Adrenal gland (tissue), 12 donors: Measurements from ENCODE around the gene HPSE2. TPM values are rescaled to one million over a fixed set of nuclear protein-coding genes. Genes with fewer than 3 reads are reported as not detected.

Experiments
- DNase-seq, 7 donors: peaks; one replicate each; pipeline ENCODE4 v3.0.0-alpha.2; 2019 to 2020
- H3K27ac ChIP-seq, 5 donors: fragments of 200-600 bp; sonication (generic) in 4 of 5; 1 replicate in 3 of 5; 2 replicates in 2 of 5; pipeline versions ENCODE4 v1.5.1 to v1.8.0; 2016 to 2020; ENCODE audit warnings: mild to moderate bottlenecking in 1 of 5
- H3K27me3 ChIP-seq: fragments of 200-600 bp; 2 replicates; pipeline ENCODE4 v1.8.0; 2021
- H3K36me3 ChIP-seq, 2 donors: fragments of 200-600 bp; replicated peaks in 1 of 2; 1 replicate in 1 of 2; 2 replicates in 1 of 2; pipeline versions ENCODE4 v1.5.1 to v1.8.0; 2018 to 2022
- H3K4me1 ChIP-seq, 2 donors: fragments of 200-600 bp; replicated peaks in 1 of 2; 1 replicate in 1 of 2; 2 replicates in 1 of 2; pipeline versions ENCODE4 v1.5.1 to v1.8.0; 2018 to 2021
- H3K4me3 ChIP-seq, 4 donors: fragments of 200-600 bp; sonication (generic) in 3 of 4; one replicate each; pipeline ENCODE4 v1.5.1; 2016 to 2018
- H3K9me3 ChIP-seq, 3 donors: fragments of 200-600 bp; sonication (generic) in 1 of 3; replicated peaks in 1 of 3; 1 replicate in 2 of 3; 2 replicates in 1 of 3; pipeline versions ENCODE4 v1.5.1 to v1.8.0; 2016 to 2021
- POLR2A ChIP-seq, 2 donors: fragments of 450-650 bp; IDR thresholded peaks; one replicate each; pipeline ENCODE4 v1.6.1; 2017; ENCODE audit warnings: antibody characterized with exemption in 2 of 2, mild to moderate bottlenecking in 2 of 2, moderate library complexity in 1 of 2
- WGBS, 4 donors: extraction: QIAGEN DNeasy Blood & Tissue Kit in 2 of 4; methylation state at CpG; one replicate each; pipeline versions ENCODE4 v1.1.5 to v1.1.7; 2013 to 2017; 5-methylcytosine and 5-hydroxymethylcytosine counted together
- intact Hi-C, 2 donors: fragments of 100-400 bp; cut with DNase I; formaldehyde crosslinking; loops; one replicate each; pipeline versions ENCODE4 v1.14.1 to v1.15.0; 2022 to 2023
- polyA plus RNA-seq, 3 donors: library from polyadenylated mRNA; stranded (reverse); fragments of 200-250 nt in 2 of 3; fragments of 350-450 nt in 1 of 3; fragmentation: Illumina TruSeq in 1 of 3; extraction: RNeasy Lipid Tissue Mini Kit (QIAGEN cat#74804) in 1 of 3; gene quantifications; one replicate each; pipeline ENCODE4 v1.2.3, GENCODE V29; 2013 to 2014
- total RNA-seq, 9 donors: library from RNA; depleted of rRNA in 4 of 9; stranded (reverse); fragments of >200 nt in 4 of 9; fragments of 120-200 nt in 1 of 9; fragmentation: NEBNext Ultra II Directional in 1 of 9; extraction: Animal tissue kit (Norgen Biotek cat#: 25700) in 1 of 9; gene quantifications; one replicate each; pipeline versions ENCODE4 v1.1.0 to v1.2.4, GENCODE V29; 2013 to 2023
- TF ChIP-seq, protein P1 (sequence below), 6 experiments: fragments of 450-650 bp in 4 of 6; fragments of 200-600 bp in 2 of 6; sonication (generic) in 1 of 6; IDR thresholded peaks; 1 replicate in 5 of 6; 2 replicates in 1 of 6; pipeline versions ENCODE4 v1.5.1 to v1.8.0; 2016 to 2021; ENCODE audit warnings: antibody characterized with exemption in 6 of 6, mild to moderate bottlenecking in 2 of 6, moderate library complexity in 1 of 6
- donor health status: healthy with polysubstance abuse.
- donor health status: Bipolar disorder and iron deficiency.
- donor health status: DM: yes; HTN: yes; CAD: no.
- donor health status: DM: no; HTN: no; CAD: no.
- donor health status: DM: no; HTN: no; CAD: no.
- donor health status: DM: yes; HTN: yes; CAD: no.

Gene HPSE2
- total and polyA plus RNA-seq, 12 donors, result under 0.01 to 0.16 (median 0.10) TPM; not detected in 9

DNA sequence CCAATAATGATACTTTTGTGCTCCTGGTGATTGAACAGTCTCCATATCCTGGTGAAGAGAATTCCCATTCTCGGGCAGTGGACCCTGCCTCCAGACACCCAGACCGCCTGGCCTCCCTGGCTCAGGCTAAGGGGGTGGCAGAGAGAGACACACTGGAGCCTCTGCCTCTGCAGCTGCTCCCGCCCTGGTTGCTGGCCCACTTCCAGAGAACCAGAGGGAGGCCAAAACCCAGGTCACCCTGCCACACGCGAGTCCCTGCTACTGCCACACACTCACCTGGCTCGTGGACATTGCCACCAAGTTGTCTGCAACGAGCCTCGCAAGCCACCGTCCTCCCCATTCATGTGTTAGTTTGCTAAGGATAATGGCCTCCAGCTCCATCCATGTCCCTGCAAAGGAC lies 221.8 kb downstream of the HPSE2 start:
- 81 to 85% (median 82%) methylated on average over 7 to 9 of the region's 9 CpGs for WGBS, 4 donors
- TF ChIP-seq, protein P1, sequence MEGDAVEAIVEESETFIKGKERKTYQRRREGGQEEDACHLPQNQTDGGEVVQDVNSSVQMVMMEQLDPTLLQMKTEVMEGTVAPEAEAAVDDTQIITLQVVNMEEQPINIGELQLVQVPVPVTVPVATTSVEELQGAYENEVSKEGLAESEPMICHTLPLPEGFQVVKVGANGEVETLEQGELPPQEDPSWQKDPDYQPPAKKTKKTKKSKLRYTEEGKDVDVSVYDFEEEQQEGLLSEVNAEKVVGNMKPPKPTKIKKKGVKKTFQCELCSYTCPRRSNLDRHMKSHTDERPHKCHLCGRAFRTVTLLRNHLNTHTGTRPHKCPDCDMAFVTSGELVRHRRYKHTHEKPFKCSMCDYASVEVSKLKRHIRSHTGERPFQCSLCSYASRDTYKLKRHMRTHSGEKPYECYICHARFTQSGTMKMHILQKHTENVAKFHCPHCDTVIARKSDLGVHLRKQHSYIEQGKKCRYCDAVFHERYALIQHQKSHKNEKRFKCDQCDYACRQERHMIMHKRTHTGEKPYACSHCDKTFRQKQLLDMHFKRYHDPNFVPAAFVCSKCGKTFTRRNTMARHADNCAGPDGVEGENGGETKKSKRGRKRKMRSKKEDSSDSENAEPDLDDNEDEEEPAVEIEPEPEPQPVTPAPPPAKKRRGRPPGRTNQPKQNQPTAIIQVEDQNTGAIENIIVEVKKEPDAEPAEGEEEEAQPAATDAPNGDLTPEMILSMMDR (IDR thresholded peaks at IDR 0.05), result no peak
- no peak for TF ChIP-seq POLR2A (IDR thresholded peaks at IDR 0.05)
- no peak for DNase-seq
- intact Hi-C loops, result no loop called here
- H3K36me3 ChIP-seq, result no peaks in the 10 kb centered on the region
- H3K4me1 ChIP-seq, result no peaks in the 10 kb centered on the region
- no peaks in the 10 kb centered on the region for H3K9me3 ChIP-seq
- no peak overlapping the region for H3K4me3 ChIP-seq
- H3K27ac ChIP-seq, result no peak overlapping the region
- H3K27me3 ChIP-seq, result no peaks in the 10 kb centered on the region

DNA sequence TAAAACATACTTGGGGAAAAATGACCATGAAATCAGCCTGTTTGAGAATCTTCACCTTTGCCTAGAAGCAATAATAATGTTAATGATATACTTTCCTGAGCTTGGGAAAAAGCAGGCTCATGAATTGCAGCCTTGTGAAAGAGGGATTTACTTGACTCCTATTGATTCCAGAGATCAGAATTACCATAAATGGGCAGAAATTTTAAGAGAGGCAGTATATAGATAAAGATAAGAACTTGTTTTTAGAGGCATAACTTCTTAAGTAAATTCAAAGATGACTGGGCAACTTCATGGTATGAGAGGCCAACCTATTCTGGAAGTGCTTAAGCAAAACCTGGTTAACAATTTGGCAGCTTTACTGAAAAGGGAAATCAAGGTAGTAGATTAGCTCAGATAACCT lies 225.4 kb downstream of the HPSE2 start:
- Histone ChIP-seq H3K4me1 (no peaks in the 10 kb centered on the region), H3K36me3 (no peaks in the 10 kb centered on the region), H3K9me3 (no peaks in the 10 kb centered on the region), H3K4me3 (no peak overlapping the region), H3K27ac (no peak overlapping the region), H3K27me3 (no peaks in the 10 kb centered on the region)
- TF ChIP-seq POLR2A (IDR thresholded peaks at IDR 0.05), result no peak
- TF ChIP-seq, protein P1 (IDR thresholded peaks at IDR 0.05), result no peak
- intact Hi-C loops, result no loop called here
- no peak for DNase-seq

DNA sequence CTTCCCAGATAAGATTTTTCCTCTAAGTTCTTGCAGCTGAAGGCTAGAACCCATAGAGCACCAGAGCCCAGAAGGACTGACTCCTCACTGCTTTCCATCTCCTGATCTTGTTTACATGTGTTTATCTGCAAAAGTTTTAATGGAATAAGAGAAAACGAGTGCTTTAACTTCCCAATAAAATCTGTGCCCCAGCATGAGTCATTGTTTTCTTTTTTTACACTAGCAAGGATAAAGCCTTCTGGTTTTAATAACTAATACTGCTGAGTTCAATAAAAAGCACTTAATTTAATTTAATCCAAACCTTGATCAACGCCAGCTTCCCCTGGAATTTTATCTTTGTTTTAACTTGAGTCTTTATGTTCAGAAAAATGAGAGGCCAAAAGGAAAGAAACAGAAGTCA lies 227.6 kb downstream of the HPSE2 start:
- 32 to 44% (median 38%) methylated on average over 2 of the region's 2 CpGs for WGBS, 4 donors
- no peaks in the 10 kb centered on the region for H3K4me1 ChIP-seq
- no peak overlapping the region for H3K27ac ChIP-seq
- no peaks in the 10 kb centered on the region for H3K9me3 ChIP-seq
- intact Hi-C loops, result no loop called here
- H3K4me3 ChIP-seq, result no peak overlapping the region
- TF ChIP-seq, protein P1 (IDR thresholded peaks at IDR 0.05), result no peak
- no peak for TF ChIP-seq POLR2A (IDR thresholded peaks at IDR 0.05)
- no peaks in the 10 kb centered on the region for H3K36me3 ChIP-seq
- no peaks in the 10 kb centered on the region for H3K27me3 ChIP-seq
- no peak for DNase-seq

DNA sequence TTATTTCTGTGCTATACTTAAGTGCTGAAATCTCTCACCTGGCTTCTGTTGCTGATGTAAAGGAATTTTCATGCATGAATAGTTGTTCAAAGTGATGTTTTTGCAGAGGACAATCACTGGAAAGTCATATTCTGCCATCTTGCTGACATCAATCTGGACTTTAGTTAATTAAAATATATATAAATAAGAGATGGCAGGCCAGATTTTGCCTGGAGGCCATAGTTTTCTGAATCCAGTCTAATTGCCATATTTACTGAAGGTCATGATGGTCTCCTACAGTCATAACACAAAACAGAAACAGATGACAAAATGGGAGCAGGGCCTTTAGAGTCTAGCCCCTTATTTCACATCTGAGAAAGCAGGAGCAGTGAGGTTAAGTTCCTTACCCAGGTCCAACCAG lies 228.2 kb downstream of the HPSE2 start:
- intact Hi-C loops, result no loop called here
- Histone ChIP-seq H3K27ac (no peak overlapping the region), H3K27me3 (no peaks in the 10 kb centered on the region), H3K9me3 (no peaks in the 10 kb centered on the region), H3K4me1 (no peaks in the 10 kb centered on the region), H3K36me3 (no peaks in the 10 kb centered on the region), H3K4me3 (no peak overlapping the region)
- TF ChIP-seq POLR2A (IDR thresholded peaks at IDR 0.05), result no peak
- TF ChIP-seq, protein P1 (IDR thresholded peaks at IDR 0.05), result no peak
- DNase-seq, result no peak
